Myocyte (in vitro differentiated cells): ENCODE results near the gene TUBGCP2. TPM values are rescaled to one million over a fixed set of nuclear protein-coding genes. Genes with fewer than 3 reads are reported as not detected.

Source experiments
- DNase-seq: peaks from one replicate; pipeline ENCODE4 v3.0.0-alpha.2; 2012; ENCODE audit warnings: low read depth
- total RNA-seq: library from RNA; depleted of rRNA; stranded (reverse); fragments of >200 nt; gene quantifications from 2 replicates; pipeline ENCODE4 v1.2.3, GENCODE V29; 2014

Gene TUBGCP2
- total RNA-seq, 1 donor from 2014 or later, result 71.5 TPM

DNA sequence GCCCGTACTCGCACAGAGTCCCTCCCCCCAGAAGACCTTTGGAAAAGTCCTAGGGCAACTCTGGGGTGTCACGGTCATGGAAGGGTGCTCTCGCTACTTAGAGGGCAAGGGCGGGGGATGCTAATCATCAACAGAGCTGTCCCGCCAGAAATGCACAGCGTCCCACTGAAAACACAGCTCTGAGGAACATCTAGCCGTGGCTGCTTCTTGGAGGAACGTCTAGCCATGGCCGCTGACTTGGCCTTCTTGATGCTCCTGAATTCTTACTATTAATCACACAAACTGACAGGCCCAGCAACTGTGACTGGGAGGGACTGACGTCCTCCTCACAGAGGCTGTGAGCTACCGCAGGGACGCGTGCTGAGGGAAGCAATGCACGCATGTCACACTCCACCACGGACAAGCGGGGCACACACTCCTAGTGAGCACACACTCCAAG is 1.7 kb downstream of the TUBGCP2 start:
- DNase-seq, result no peak

DNA sequence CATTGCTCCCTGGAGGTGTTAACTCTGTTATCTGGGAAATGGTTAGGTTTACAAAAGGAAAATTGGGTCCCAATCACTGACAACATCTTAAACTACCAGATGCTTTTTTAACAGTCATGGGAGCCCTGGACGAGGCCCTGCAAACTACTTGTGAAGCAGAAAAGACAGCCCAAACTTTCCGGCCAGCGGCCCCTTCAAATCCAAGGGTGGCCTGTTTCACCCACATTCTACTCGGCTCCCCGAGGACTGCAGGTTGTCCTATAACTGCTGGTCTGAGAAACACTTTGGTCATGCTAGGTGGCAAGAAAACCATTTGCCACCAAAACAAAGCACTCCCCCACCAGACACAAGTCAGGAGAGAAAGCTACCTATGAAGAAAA is 2.6 kb downstream of the TUBGCP2 start:
- no peak for DNase-seq

- DNase-seq, result no peak
Observed at GRCh38 chr10:133303206-133303605, 5.5 kb downstream of the TUBGCP2 start.

GRCh38 chr10:133302230-133302629 is 6.4 kb downstream of the TUBGCP2 start:
- no peak for DNase-seq

- DNase-seq, result no peak
Observed at GRCh38 chr10:133299738-133300137, 8.9 kb downstream of the TUBGCP2 start.

- DNase-seq, result no peak
Observed at GRCh38 chr10:133299224-133299623, 9.4 kb downstream of the TUBGCP2 start.

DNA sequence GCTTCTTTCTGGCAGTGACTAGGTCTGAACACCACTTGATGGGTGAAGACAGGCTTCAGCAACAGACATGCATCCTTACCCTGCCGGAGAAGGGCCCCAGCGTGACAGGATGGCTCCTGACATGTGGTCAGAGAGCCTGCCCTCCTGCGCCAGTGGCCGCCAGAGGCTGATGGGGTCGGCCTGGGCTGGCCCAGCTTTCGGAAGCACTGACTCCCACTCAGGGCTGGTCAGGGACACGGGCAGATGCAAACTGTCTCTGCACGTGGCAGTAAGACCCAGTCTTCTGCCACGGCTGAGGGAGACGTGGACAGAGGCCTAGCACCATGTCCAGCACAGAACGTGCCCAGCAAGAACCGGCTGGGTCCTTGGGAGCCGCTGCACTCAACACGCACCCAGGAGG is 10.2 kb downstream of the TUBGCP2 start:
- no peak for DNase-seq

DNA sequence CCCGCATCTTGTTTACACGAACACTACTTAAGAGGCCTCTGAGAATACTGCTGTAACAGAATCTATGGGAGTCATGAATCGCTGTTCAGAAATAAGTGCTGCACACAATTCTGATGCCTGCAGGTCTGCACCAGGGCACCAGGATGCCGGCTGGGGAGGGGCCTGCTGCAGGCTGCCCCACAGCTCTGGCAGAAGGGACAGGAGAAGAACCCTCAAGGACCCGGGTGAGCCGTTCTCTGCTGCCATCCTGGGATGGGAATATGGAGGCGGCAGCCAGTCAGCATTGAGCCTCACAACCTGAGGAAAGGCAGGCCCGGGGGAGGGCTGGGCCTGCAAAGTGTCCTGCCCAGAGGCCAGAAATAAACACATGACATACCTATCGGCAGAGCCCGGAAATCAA is 11.2 kb downstream of the TUBGCP2 start:
- DNase-seq, result no peak

GRCh38 chr10:133295426-133296320 is 13.0 kb downstream of the TUBGCP2 start:
- peak; percentile 45 for DNase-seq

GRCh38 chr10:133294189-133294588 is 14.5 kb downstream of the TUBGCP2 start:
- no peak for DNase-seq

GRCh38 chr10:133293810-133294119 is 14.9 kb downstream of the TUBGCP2 start:
- no peak for DNase-seq

DNA sequence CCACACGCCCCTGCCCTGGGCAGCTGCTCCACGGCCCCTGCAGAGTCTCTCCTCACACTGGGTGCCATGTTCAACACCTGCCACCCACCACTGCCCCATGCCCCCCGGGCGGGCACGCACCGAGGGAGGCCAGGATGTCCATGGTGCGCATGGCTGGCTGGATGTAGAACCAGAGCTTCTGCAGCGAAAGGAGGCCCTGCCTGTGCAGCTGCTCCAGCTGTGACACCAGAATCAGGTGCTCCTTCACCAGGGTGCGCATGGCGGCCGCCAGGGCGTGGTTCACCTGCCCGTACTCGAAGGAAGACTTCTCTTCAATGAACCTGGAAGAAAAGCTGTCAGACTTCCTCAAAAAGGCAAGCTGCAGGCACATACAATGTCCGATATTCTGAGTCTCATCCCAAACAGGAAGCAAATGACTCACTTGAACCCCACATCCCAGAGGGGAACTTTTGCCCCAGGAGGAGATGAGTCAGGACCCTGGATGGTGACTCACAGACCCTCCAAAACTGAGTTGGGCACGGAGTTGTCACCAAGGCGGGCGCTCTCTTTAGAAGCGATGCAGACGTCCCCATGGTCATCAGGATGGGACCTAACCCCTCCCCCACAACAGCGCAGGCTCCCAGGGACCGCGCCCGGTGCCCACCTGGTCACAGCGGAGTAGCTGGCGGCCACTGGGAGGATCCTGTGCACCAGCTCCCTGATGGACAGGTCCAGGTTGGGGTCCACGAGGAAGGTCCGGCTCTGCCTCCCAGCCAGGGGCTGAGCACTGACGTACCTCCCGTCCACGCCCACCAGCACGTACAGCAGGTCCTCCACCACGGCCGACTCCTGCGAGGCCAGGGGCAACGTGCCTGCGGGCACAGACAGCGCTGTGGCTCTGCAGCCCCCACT is 15.5 kb downstream of the TUBGCP2 start:
- peak; percentile 9 for DNase-seq

DNA sequence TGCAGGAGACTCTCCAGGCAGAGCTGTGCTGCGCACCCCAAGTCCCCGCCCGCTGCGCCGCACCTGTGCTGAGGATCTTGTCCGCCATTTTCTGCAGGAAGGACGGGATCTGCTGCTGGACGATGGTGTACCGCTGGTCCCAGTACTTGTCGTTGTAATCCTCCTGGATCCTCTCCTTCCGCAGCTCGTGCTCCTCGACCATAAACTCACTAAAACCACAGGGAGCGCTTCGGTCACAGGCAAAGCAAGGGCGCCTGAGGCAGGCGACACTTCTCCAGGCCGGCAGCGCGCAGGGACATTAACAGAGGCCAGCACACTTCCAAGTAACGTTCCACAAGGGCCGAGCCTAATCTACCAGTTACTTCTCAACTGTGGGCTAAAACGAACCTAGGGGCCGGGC is 18.9 kb downstream of the TUBGCP2 start:
- no peak for DNase-seq

- no peak for DNase-seq
Observed at GRCh38 chr10:133287832-133288500, 20.7 kb downstream of the TUBGCP2 start.

- no peak for DNase-seq
Observed at GRCh38 chr10:133286366-133286765, 22.3 kb downstream of the TUBGCP2 start.

DNA sequence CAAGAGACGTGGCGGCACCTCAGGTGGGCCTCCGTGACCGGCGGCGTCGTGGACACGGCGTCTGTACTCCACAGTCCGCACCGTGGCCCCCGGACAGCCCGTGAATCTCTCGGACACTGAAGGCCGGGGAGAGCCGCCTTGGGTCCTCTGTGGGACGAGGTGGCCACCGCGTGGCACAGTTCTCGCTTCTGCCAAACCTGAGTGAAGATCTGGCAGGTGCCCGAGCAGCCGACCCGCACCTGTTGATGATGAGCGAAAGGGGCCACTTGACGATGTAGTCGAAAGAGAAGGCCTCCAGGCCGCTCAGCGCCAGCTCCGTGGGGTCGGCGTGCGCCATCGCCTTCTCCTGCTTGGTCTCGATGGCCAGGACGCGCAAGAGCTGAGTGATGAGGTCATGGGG is 23.5 kb downstream of the TUBGCP2 start:
- DNase-seq, result no peak

- DNase-seq, result no peak
Observed at GRCh38 chr10:133283931-133284330, 24.7 kb downstream of the TUBGCP2 start.

- no peak for DNase-seq
Observed at GRCh38 chr10:133282846-133283390, 25.8 kb downstream of the TUBGCP2 start.

DNA sequence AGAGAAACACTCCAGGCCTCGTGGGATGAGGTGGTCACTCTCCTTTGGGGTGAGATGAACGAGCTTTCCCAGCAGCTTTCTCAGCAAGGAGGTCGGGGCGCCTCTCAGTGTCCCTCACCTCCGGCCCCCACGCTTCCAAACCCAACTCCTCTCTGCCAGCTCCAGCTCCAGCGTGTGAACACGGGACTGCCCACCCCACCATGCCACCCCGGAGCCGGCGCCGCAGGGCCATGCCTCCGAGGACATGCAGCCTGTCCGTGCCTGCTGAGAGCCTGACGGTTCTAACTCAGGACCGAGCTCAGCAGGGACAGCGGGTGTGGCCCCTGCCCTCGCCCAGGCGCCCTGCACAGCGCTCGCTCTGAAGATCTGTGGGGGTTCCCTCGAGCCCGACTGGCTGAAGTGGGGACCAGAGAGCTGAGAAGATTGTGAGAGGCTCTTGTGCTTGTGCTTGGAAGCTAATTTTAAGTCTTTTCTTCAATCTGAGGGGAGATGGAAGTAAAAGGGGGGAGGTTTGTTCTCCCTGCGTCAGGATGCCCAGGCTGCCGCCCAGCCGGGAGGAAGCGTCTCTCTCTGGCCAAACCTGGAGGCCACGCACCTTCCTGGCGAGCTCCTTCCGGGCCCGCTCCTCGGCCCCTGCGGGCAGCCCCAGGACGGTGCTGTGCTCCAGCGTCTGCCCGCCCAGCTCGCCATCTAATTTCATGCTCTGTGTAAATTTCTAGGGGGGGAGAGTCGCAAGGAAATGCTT is 26.9 kb downstream of the TUBGCP2 start:
- DNase-seq, result no peak

GRCh38 chr10:133281084-133281483 is 27.6 kb downstream of the TUBGCP2 start:
- DNase-seq, result no peak
